Coronary artery (tissue), 2 donors: ENCODE data around the gene FHL2.

Experiments used
- DNase-seq: peaks from one replicate; pipeline ENCODE4 v3.0.0-alpha.2; 2017; ENCODE audit warnings: low spot score
- H3K27ac ChIP-seq, 2 donors: fragments of 200-600 bp; sonication (generic); one replicate each; pipeline ENCODE4 v1.5.1; 2016 to 2019
- H3K4me3 ChIP-seq: fragments of 200-600 bp; sonication (generic); 2 replicates; pipeline ENCODE4 v1.5.1; 2016; ENCODE audit warnings: mild to moderate bottlenecking, moderate library complexity
- CTCF ChIP-seq: fragments of 200-600 bp; sonication (generic); IDR thresholded peaks from one replicate; pipeline ENCODE4 v1.5.1; 2019; ENCODE audit warnings: antibody characterized with exemption

Gene FHL2

GRCh38 chr2:105411720-105412407 lies 13.0 kb upstream of the FHL2 start:
- Histone ChIP-seq H3K27ac (no peak overlapping the region), H3K4me3 (no peak overlapping the region)
- DNase-seq, result no peak
- TF ChIP-seq CTCF, result no peak

- no peak for DNase-seq
- no peak for TF ChIP-seq CTCF
- peak overlapping the region; percentile 21 for H3K4me3 ChIP-seq
- peak overlapping the region; percentile 4 to 85 for H3K27ac ChIP-seq
Measured at GRCh38 chr2:105410554-105410953, 11.7 kb upstream of the FHL2 start.

GRCh38 chr2:105409717-105410116 lies 10.9 kb upstream of the FHL2 start:
- TF ChIP-seq CTCF, result no peak
- peak; percentile 95 for DNase-seq

GRCh38 chr2:105407946-105408743 lies 9.3 kb upstream of the FHL2 start:
- no peak overlapping the region for H3K4me3 ChIP-seq
- no peak for TF ChIP-seq CTCF
- no peak for DNase-seq
- peak overlapping the region in 1 of 2 donors; percentile 85 for H3K27ac ChIP-seq

More at GRCh38 chr2:105409717-105410116, 10.9 kb upstream of the FHL2 start:
- no peak overlapping the region for H3K4me3 ChIP-seq
- peak overlapping the region; percentile 4 to 85 for H3K27ac ChIP-seq

- TF ChIP-seq CTCF, result no peak
Measured at GRCh38 chr2:105406221-105406620, 7.4 kb upstream of the FHL2 start.

GRCh38 chr2:105405291-105405690 lies 6.4 kb upstream of the FHL2 start:
- no peak for DNase-seq
- TF ChIP-seq CTCF, result no peak
- H3K27ac ChIP-seq, result no peak overlapping the region
- no peak overlapping the region for H3K4me3 ChIP-seq

More at GRCh38 chr2:105406221-105406620, 7.4 kb upstream of the FHL2 start:
- DNase-seq, result no peak
- Histone ChIP-seq H3K27ac (no peak overlapping the region), H3K4me3 (no peak overlapping the region)
